Upper lobe of left lung (tissue), 4 donors: ENCODE data around the gene MEGF8.

Experiments
- CTCF ChIP-seq, 6 experiments: fragments of 450-650 bp in 4 of 6; fragments of 200-600 bp in 2 of 6; sonication (generic) in 2 of 6; IDR thresholded peaks; one replicate each; pipeline ENCODE4 v1.5.1; 2016 to 2019; ENCODE audit warnings: antibody characterized with exemption in 6 of 6
- EP300 ChIP-seq, 4 donors: sonication (generic); formaldehyde crosslinking; IDR thresholded peaks; one replicate each; pipeline ENCODE4 v1.5.1; 2017; ENCODE audit warnings: antibody characterized with exemption in 4 of 4, control low read depth in 2 of 4
- POLR2A ChIP-seq, 4 donors: fragments of 450-650 bp; IDR thresholded peaks; one replicate each; pipeline ENCODE4 v1.5.1; 2016 to 2017; ENCODE audit warnings: antibody characterized with exemption in 4 of 4, mild to moderate bottlenecking in 2 of 4
- POLR2AphosphoS5 ChIP-seq, 2 donors: sonication (generic); formaldehyde crosslinking; IDR thresholded peaks; one replicate each; pipeline ENCODE4 v1.5.1; 2017; ENCODE audit warnings: antibody characterized with exemption in 2 of 2

DNA sequence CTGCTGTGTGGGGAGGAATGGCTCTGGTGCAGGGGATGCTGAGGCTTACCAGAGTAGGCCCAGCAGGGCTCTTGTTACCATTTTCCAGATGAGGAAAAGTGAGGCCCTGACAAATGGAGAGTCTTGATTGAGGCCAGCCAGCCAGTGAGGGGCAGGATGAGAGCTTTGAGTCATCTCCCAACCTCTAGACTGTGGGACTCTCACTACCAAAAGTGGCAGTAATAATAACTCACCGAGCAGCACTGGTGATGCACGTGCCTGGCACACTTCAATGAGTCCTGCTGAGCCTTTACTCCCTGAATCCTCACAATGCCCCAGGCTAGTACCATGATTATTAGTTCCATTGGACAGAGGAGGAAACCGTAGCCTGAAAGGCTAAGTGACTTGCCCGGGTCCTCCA, 48.6 kb upstream of the MEGF8 start:
- no peak for TF ChIP-seq CTCF (IDR thresholded peaks at IDR 0.05)
- no peak for TF ChIP-seq POLR2AphosphoS5 (IDR thresholded peaks at IDR 0.05)
- no peak for TF ChIP-seq POLR2A (IDR thresholded peaks at IDR 0.05)
- TF ChIP-seq EP300 (IDR thresholded peaks at IDR 0.05) = no peak
